Small intestine (tissue), 7 donors: ENCODE data around the gene HMG20B. TPM values are rescaled to one million over a fixed set of nuclear protein-coding genes. Genes with fewer than 3 reads are reported as not detected.

Experiments used
- DNase-seq, 2 donors: peaks; one replicate each; pipeline versions ENCODE4 v3.0.0 to v3.0.0-alpha.2; 2013
- FAIRE-seq: peaks from 2 replicates; lab custom pipeline; 2012; peaks lifted over from hg19 to GRCh38; lab: Jason Lieb, UNC
- H3K27ac ChIP-seq, 3 donors: one replicate each; pipeline ENCODE4 v1.5.1; 2013; ENCODE audit warnings: low read length in 2 of 3, mild to moderate bottlenecking in 2 of 3, control low read depth in 1 of 3, inconsistent platforms in 1 of 3, low read depth in 1 of 3, moderate library complexity in 1 of 3
- H3K27me3 ChIP-seq, 3 donors: one replicate each; pipeline ENCODE4 v1.6.1; 2013; ENCODE audit warnings: low read length in 3 of 3, inconsistent platforms in 1 of 3; ENCODE audit not compliant: control insufficient read depth in 3 of 3, insufficient read depth in 3 of 3
- H3K36me3 ChIP-seq, 3 donors: one replicate each; pipeline ENCODE4 v1.6.1; 2013; ENCODE audit warnings: low read length in 3 of 3, inconsistent platforms in 1 of 3, low read depth in 1 of 3, mild to moderate bottlenecking in 1 of 3, moderate library complexity in 1 of 3; ENCODE audit not compliant: control insufficient read depth in 3 of 3, insufficient read depth in 2 of 3
- H3K4me1 ChIP-seq, 3 donors: one replicate each; pipeline ENCODE4 v1.6.1; 2013; ENCODE audit warnings: low read length in 2 of 3, inconsistent platforms in 1 of 3, low read depth in 1 of 3, mild to moderate bottlenecking in 1 of 3, moderate library complexity in 1 of 3; ENCODE audit not compliant: control insufficient read depth in 3 of 3, insufficient read depth in 2 of 3
- H3K4me3 ChIP-seq, 3 donors: one replicate each; pipeline ENCODE4 v1.5.1; 2013; ENCODE audit warnings: low read length in 3 of 3, control low read depth in 1 of 3, inconsistent platforms in 1 of 3, low read depth in 1 of 3, mild to moderate bottlenecking in 1 of 3, moderate library complexity in 1 of 3
- H3K9me3 ChIP-seq, 2 donors: one replicate each; pipeline ENCODE4 v1.6.1; 2013; ENCODE audit warnings: low read depth in 1 of 2, low read length in 1 of 2; ENCODE audit not compliant: control insufficient read depth in 2 of 2, insufficient read depth in 1 of 2
- WGBS, 3 donors: extraction: QIAGEN DNeasy Blood & Tissue Kit; methylation state at CpG; one replicate each; pipeline ENCODE4 v1.1.7; 2013; 5-methylcytosine and 5-hydroxymethylcytosine counted together
- polyA plus RNA-seq, 4 donors: library from polyadenylated mRNA; stranded (reverse) in 3 of 4; unstranded in 1 of 4; fragments of 200-250 nt in 3 of 4; fragments of 120-200 nt in 1 of 4; gene quantifications; one replicate each; pipeline versions ENCODE4 v1.2.1 to v1.2.3, GENCODE V29; 2013
- donor health status: healthy with polysubstance abuse.
- donor health status: control.
- donor health status: control.
- donor health status: Bipolar disorder and iron deficiency.
- donor health status: healthy.

Gene HMG20B
- polyA plus RNA-seq, 4 donors = 66.3 to 82.1 (median 72.5) TPM

GRCh38 chr19:3612901-3613741 is 40.4 kb downstream of the HMG20B start:
- FAIRE-seq (no peak), DNase-seq (no peak)
- Histone ChIP-seq H3K4me3 (no peak overlapping the region), H3K27me3 (peaks cover 0 to 3% (median 0%) of the 10 kb centered on the region in 3 donors), H3K4me1 (peaks cover 0 to under 1% (median 0%) of the 10 kb centered on the region in 3 donors), H3K27ac (no peak overlapping the region), H3K36me3 (peaks cover 7 to 73% (median 7%) of the 10 kb centered on the region in 3 donors), H3K9me3 (no peaks in the 10 kb centered on the region)
- 85 to 95% (median 87%) methylated on average over 68 to 79 of the region's 79 CpGs for WGBS, 3 donors

DNA sequence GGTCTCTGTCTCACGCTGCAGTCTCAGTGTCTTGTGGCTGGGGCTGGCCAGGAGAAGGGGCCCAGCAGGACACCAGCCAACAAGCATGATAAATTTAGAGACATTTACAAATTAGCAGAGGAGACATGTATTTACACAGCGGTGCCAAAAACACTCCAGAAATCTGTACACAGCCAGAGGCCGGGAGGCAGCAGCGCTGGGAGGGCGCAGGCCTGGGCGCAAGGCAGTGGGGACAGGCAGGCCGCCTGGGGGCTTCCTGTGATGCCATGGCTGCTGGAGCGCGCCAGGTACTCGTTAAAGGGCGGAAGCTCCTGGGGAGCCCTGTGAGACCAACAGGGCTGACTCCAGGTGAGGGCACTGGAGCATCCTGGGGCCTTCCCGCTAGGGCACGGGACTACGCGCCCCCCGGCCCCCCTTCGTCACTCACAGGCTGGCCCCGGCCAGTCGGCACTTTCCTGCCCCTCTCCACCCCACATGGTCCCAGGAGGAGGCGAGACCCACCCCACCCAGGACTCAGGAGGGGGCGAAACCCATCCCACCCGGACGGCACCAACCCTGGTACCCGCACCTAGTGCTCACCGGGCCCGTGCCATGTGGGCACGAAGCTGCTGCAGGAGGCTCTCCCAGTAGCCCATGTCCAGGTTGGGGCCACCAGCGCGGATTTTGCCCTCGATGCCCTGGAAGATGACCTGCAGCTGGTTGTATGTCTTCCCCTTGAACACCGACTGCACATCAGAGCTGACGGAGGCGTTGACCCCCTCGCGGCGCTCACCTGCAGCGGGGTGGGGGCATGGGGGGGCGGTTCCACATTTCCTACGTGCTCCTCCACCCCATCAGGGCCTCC is 41.3 kb downstream of the HMG20B start:
- no peak overlapping the region for H3K4me3 ChIP-seq
- WGBS, 3 donors = 80 to 92% (median 91%) methylated on average over 34 to 39 of the region's 39 CpGs
- H3K27ac ChIP-seq = no peak overlapping the region
- H3K9me3 ChIP-seq = no peaks in the 10 kb centered on the region
- H3K27me3 ChIP-seq = no peaks in the 10 kb centered on the region
- FAIRE-seq (no peak), DNase-seq (no peak)
- peaks cover 0 to 4% (median 0%) of the 10 kb centered on the region in 3 donors for H3K4me1 ChIP-seq
- H3K36me3 ChIP-seq = peaks cover 7 to 83% (median 9%) of the 10 kb centered on the region in 3 donors

- no peak overlapping the region for H3K27ac ChIP-seq
- H3K36me3 ChIP-seq = peaks cover 7 to 88% (median 9%) of the 10 kb centered on the region in 3 donors
- no peaks in the 10 kb centered on the region for H3K27me3 ChIP-seq
- peaks cover 0 to 4% (median 0%) of the 10 kb centered on the region in 3 donors for H3K4me1 ChIP-seq
- no peak for FAIRE-seq
- no peaks in the 10 kb centered on the region for H3K9me3 ChIP-seq
- 89 to 91% (median 91%) methylated on average over 14 to 18 of the region's 18 CpGs for WGBS, 3 donors
- DNase-seq = no peak
- H3K4me3 ChIP-seq = no peak overlapping the region
Measured at GRCh38 chr19:3614858-3615505, 42.2 kb downstream of the HMG20B start.

GRCh38 chr19:3615524-3616135 is 42.9 kb downstream of the HMG20B start:
- Histone ChIP-seq H3K9me3 (no peaks in the 10 kb centered on the region), H3K27me3 (no peaks in the 10 kb centered on the region), H3K36me3 (peaks cover 7 to 89% (median 9%) of the 10 kb centered on the region in 3 donors), H3K27ac (no peak overlapping the region), H3K4me1 (peaks cover 0 to 4% (median 0%) of the 10 kb centered on the region in 3 donors), H3K4me3 (no peak overlapping the region)
- FAIRE-seq = no peak
- no peak for DNase-seq
- WGBS, 3 donors = 92 to 94% (median 93%) methylated on average over 22 to 26 of the region's 26 CpGs

DNA sequence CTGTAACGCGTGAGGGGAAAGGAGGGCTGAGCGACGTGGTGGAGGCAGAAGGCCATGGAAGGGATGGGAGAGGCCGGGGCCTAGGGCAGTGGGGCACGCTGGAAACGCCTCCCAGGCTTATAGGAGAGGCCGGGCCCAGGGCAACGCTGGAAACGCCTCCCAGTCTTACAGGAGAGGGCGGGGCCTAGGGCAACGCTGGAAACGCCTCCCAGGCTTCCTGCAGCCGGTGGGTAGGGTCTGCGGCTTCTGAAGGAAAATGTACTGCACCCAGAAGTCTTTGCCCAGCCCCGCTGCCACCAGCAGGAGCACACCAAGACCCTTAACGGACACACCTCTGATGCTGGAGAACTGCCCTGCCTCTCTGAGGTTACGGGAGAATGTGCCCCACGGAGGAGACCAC is 44.7 kb downstream of the HMG20B start:
- H3K36me3 ChIP-seq = peaks cover 0 to 91% (median 10%) of the 10 kb centered on the region in 3 donors
- H3K27ac ChIP-seq = no peak overlapping the region
- FAIRE-seq (no peak), DNase-seq (no peak)
- H3K4me3 ChIP-seq = no peak overlapping the region
- no peaks in the 10 kb centered on the region for H3K9me3 ChIP-seq
- H3K4me1 ChIP-seq = peaks cover 0 to 4% (median 0%) of the 10 kb centered on the region in 3 donors
- H3K27me3 ChIP-seq = no peaks in the 10 kb centered on the region
- WGBS, 3 donors = 66 to 80% (median 69%) methylated on average over 19 of the region's 19 CpGs

DNA sequence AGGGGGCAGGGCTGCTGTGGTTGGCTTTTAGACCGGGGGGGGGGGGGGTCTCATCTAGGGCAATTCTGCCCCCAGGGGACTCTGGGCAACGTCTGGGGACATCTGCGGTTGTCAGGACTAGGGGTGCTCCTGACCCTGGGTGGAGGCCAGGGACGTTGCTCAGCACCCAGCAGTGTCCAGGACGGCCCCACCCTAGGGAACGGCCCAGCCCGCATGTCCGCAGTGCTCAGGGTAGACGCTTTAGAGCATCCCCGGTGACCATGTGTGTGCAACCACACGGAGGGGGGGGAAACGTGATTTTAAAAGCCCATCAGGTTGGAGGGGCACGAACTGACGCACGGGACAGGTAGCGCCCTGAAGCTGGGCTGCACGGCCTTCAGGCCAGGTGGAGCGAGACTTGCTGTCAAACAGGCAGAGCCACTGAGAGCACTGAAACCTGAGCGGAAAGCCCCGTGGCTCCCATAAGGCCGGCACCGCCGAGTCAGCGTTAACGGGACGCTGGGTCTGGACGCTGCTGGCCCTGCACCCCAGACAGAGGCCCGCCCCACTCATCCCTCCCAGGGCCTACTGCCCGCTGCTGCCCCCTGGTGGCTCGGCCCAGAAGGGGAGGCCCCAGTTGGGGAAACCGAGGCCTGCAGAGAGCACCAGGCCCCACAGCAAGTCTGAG is 45.5 kb downstream of the HMG20B start:
- Histone ChIP-seq H3K9me3 (no peaks in the 10 kb centered on the region), H3K4me1 (peaks cover 0 to 4% (median 0%) of the 10 kb centered on the region in 3 donors), H3K4me3 (no peak overlapping the region), H3K27ac (no peak overlapping the region), H3K36me3 (peaks cover 0 to 89% (median 9%) of the 10 kb centered on the region in 3 donors), H3K27me3 (no peaks in the 10 kb centered on the region)
- DNase-seq (peak in 1 of 2 donors; percentile 40), FAIRE-seq (no peak)
- 53 to 72% (median 68%) methylated on average over 30 to 31 of the region's 31 CpGs for WGBS, 3 donors

DNA sequence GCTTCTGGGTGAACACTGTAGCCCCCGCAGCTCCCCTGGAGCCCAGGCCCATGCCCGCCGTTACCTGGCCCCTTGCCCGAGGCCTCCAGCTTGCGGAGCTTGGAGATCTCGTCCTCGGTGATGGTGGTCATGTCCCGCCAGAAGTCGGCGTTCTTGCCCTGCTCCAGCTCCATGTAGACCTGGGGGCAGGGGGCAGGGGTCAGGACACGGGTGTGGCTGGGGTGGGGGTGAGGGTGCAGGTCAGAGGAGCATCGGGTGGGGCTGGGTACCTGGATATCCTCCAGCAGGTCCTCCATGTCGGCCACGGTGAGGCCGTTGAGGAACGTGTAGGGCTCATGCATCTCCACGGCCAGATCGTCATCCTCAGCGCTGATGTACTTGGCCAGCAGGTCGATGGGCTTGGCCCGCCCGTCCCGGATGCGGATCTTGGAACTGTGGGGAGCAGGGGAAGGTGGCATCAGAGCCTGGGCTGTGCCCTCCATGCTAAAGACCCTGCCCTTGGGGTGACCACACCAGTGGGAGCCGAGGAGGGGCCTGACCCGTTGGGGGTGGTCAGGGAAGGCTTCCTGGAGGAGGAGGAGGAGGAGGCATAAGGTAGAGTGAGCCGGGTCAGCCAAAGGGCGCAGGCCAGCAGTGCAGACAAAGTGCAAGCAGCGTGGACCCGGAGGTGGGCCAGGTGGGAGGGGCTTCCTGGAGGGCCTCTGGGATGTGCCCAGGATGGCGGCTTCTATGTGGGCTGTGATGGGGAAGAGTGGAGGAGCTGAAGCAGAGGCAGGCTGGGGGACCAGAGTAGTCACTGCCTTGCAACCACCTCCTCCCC is 46.3 kb downstream of the HMG20B start:
- DNase-seq (no peak), FAIRE-seq (no peak)
- Histone ChIP-seq H3K36me3 (peaks cover 0 to 87% (median 7%) of the 10 kb centered on the region in 3 donors), H3K9me3 (no peaks in the 10 kb centered on the region), H3K4me1 (peaks cover 0 to 4% (median 0%) of the 10 kb centered on the region in 3 donors), H3K4me3 (no peak overlapping the region), H3K27ac (no peak overlapping the region), H3K27me3 (no peaks in the 10 kb centered on the region)
- 87 to 91% (median 88%) methylated on average over 25 to 31 of the region's 31 CpGs for WGBS, 3 donors
